ENCODE measurements around the gene PLOD1. TPM values are rescaled to one million over a fixed set of nuclear protein-coding genes. Genes with fewer than 3 reads are reported as not detected.

PLOD1 gene
- total and polyA plus RNA-seq, 2 donors (not counting 1 experiment from before 2014, with no cell fraction given): 10.4 to 13.4 TPM

DNA sequence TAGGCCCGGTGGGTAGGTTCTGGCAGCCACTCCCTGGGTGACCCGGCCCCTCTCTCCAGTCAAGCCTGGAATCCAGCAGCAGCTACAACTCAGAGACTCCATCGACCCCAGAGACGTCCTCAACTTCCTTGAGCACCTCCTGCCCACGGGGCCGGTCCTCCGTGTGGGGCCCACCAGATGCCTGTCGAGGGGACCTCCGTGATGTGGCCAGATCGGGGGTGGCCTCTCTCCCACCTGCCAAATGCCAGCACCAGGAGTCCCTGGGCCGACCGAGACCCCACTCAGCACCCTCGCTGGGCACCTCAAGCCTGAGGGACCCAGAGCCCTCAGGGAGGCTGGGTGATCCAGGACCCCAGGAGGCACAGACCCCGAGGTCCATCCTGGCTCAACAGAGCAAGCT lies 87.5 kb downstream of the PLOD1 start:
- H3K9me3 Mint-ChIP-seq (ENCODE audit: insufficient read depth): no peaks in the 10 kb centered on the region
- intact Hi-C loops (cut with micrococcal nuclease): no loop called here
- H3K4me2 ChIP-seq (replicated peaks; ENCODE audit: low read depth, low read length, poor library complexity, severe bottlenecking): no peak overlapping the region
- peaks cover 18% of the 10 kb centered on the region for H3K4me1 Mint-ChIP-seq
- H4K20me1 ChIP-seq (ENCODE audit: control insufficient read depth, insufficient read depth, low read length, poor library complexity, severe bottlenecking): peaks cover 4% of the 10 kb centered on the region
- TF ChIP-seq EZH2 (IDR thresholded peaks at IDR 0.05; ENCODE audit: borderline replicate concordance, insufficient read depth, low read depth, low read length, poor library complexity, severe bottlenecking): no peak
- TF ChIP-seq, protein P1, sequence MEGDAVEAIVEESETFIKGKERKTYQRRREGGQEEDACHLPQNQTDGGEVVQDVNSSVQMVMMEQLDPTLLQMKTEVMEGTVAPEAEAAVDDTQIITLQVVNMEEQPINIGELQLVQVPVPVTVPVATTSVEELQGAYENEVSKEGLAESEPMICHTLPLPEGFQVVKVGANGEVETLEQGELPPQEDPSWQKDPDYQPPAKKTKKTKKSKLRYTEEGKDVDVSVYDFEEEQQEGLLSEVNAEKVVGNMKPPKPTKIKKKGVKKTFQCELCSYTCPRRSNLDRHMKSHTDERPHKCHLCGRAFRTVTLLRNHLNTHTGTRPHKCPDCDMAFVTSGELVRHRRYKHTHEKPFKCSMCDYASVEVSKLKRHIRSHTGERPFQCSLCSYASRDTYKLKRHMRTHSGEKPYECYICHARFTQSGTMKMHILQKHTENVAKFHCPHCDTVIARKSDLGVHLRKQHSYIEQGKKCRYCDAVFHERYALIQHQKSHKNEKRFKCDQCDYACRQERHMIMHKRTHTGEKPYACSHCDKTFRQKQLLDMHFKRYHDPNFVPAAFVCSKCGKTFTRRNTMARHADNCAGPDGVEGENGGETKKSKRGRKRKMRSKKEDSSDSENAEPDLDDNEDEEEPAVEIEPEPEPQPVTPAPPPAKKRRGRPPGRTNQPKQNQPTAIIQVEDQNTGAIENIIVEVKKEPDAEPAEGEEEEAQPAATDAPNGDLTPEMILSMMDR (IDR thresholded peaks at IDR 0.05): no peak
- H3K4me3 Mint-ChIP-seq: no peak overlapping the region
- no peaks in the 10 kb centered on the region for H3K27me3 ChIP-seq (replicated peaks in 1 of 4; ENCODE audit: control extremely low read depth in 1 of 4, control insufficient read depth in 3 of 4, insufficient read depth in 4 of 4, low read length in 3 of 4)
- no peaks in the 10 kb centered on the region for H3K9me3 ChIP-seq (ENCODE audit: control extremely low read depth in 1 of 3, control insufficient read depth in 2 of 3, insufficient read depth in 1 of 3, low read length in 2 of 3)
- peaks cover 9% of the 10 kb centered on the region in 2 donors for H3K4me1 ChIP-seq (ENCODE audit: control insufficient read depth in 2 of 2, insufficient read depth in 2 of 2, low read length in 2 of 2)
- no peak overlapping the region for H3K27ac ChIP-seq (ENCODE audit: low read length in 2 of 2)
- H3K79me2 ChIP-seq (ENCODE audit: control insufficient read depth, insufficient read depth, low read length): peaks cover 28% of the 10 kb centered on the region
- no peak overlapping the region for H3K9ac ChIP-seq (ENCODE audit: low read length)
- 92% methylated on average over 11 of the region's 14 CpGs for WGBS (ENCODE audit: insufficient coverage)
- DNase-seq: no peak
- ATAC-seq (ENCODE audit: low read depth): no peak
- POLR2A ChIA-PET: no interaction called here
- H3K36me3 ChIP-seq (replicated peaks in 1 of 2; ENCODE audit: control extremely low read depth in 1 of 2, control insufficient read depth in 1 of 2, extremely low read depth in 1 of 2, insufficient read depth in 2 of 2, low read length in 1 of 2): peaks cover 0 to 22% of the 10 kb centered on the region in 2 experiments
- H3K4me3 ChIP-seq (ENCODE audit: control extremely low read depth in 1 of 5, extremely low read depth in 1 of 5, insufficient read depth in 1 of 5, low read depth in 2 of 5, low read length in 4 of 5): no peak overlapping the region
- no peaks in the 10 kb centered on the region for H3K27me3 Mint-ChIP-seq
- H3K27ac Mint-ChIP-seq: peak overlapping the region; percentile 15
- CTCF ChIA-PET: interaction anchor here (1.3 kb wide), 1 partner anchor 9 kb away, joined by 5 read pairs; no protein-coding TSS in a partner anchor
- H2AFZ ChIP-seq (ENCODE audit: insufficient read depth, low read depth, low read length, poor library complexity, severe bottlenecking): no peak overlapping the region

Small RNAs within 50 kb of the gene (small RNA-seq; reads per million reads assigned to genes)
- gene AL096840.1 (ENCODE audit: insufficient read length, low read depth, low replicate concordance) (not detected), gene RF00019 (ENCODE audit: insufficient read length, low read depth, low replicate concordance) (not detected), gene RNU5E-4P (ENCODE audit: insufficient read length, low read depth, low replicate concordance) (3.8 reads per million, percentile 58 among the genes with 10 or more reads in this experiment)

Other genes starting within 250 kb of the PLOD1 start
- gene DRAXIN, start 243.0 kb upstream of the PLOD1 start, total RNA-seq: 0.30 and 0.41 TPM in 2 replicates
- gene DRAXIN, start 243.0 kb upstream of the PLOD1 start, polyA plus RNA-seq: 0.21 and 0.26 TPM in 2 replicates
- 18.3 and 20.2 TPM in 2 replicates for gene AGTRAP, start 198.6 kb upstream of the PLOD1 start, total RNA-seq
- 37.5 and 44.9 TPM in 2 replicates for gene AGTRAP, start 198.6 kb upstream of the PLOD1 start, polyA plus RNA-seq
- gene C1orf167, start 172.5 kb upstream of the PLOD1 start, total RNA-seq: not detected in 2 replicates
- gene C1orf167, start 172.5 kb upstream of the PLOD1 start, polyA plus RNA-seq: 0.75 TPM in 1 of 2 replicates, not detected in the other
- gene MTHFR, start 128.8 kb upstream of the PLOD1 start, total RNA-seq: 109 and 114 TPM in 2 replicates
- 35.8 and 39.3 TPM in 2 replicates for gene MTHFR, start 128.8 kb upstream of the PLOD1 start, polyA plus RNA-seq
- 99.8 and 105 TPM in 2 replicates for gene CLCN6, start 128.5 kb upstream of the PLOD1 start, total RNA-seq
- 35.0 and 48.2 TPM in 2 replicates for gene CLCN6, start 128.5 kb upstream of the PLOD1 start, polyA plus RNA-seq
- not detected in 2 replicates for gene NPPA, start 86.9 kb upstream of the PLOD1 start, total RNA-seq
- not detected in 2 replicates for gene NPPA, start 86.9 kb upstream of the PLOD1 start, polyA plus RNA-seq
- not detected in 2 replicates for gene NPPB, start 75.8 kb upstream of the PLOD1 start, total RNA-seq
- not detected in 2 replicates for gene NPPB, start 75.8 kb upstream of the PLOD1 start, polyA plus RNA-seq
- gene KIAA2013, start 8.3 kb upstream of the PLOD1 start, total RNA-seq: 46.1 and 48.5 TPM in 2 replicates
- gene KIAA2013, start 8.3 kb upstream of the PLOD1 start, polyA plus RNA-seq: 29.2 and 60.1 TPM in 2 replicates
- 41.7 and 50.0 TPM in 2 replicates for gene MFN2, start 45.7 kb downstream of the PLOD1 start, total RNA-seq
- 24.0 and 31.0 TPM in 2 replicates for gene MFN2, start 45.7 kb downstream of the PLOD1 start, polyA plus RNA-seq
- gene MIIP, start 84.8 kb downstream of the PLOD1 start, total RNA-seq: 71.9 and 72.5 TPM in 2 replicates
- gene MIIP, start 84.8 kb downstream of the PLOD1 start, polyA plus RNA-seq: 117 and 128 TPM in 2 replicates
- gene TNFRSF8, start 128.6 kb downstream of the PLOD1 start, total RNA-seq: 0.34 and 0.57 TPM in 2 replicates
- gene TNFRSF8, start 128.6 kb downstream of the PLOD1 start, polyA plus RNA-seq: 0.10 and 0.36 TPM in 2 replicates
- gene TNFRSF1B, start 232.3 kb downstream of the PLOD1 start, total RNA-seq: 86.6 and 99.4 TPM in 2 replicates
- gene TNFRSF1B, start 232.3 kb downstream of the PLOD1 start, polyA plus RNA-seq: 22.2 and 37.7 TPM in 2 replicates

All from B cell (primary cell).